Measurements from ENCODE around the gene IL17RB.

The IL17RB gene

GRCh38 chr3:53812434-53812833, 33.9 kb upstream of the IL17RB start:
- no peak overlapping the region for H3K27ac ChIP-seq
- no peaks in the 10 kb centered on the region for H3K27me3 ChIP-seq
- TF ChIP-seq Cebpa-rat (IDR thresholded peaks at IDR 0.05): no peak
- no peaks in the 10 kb centered on the region for H3K36me3 ChIP-seq
- H3K9ac ChIP-seq: no peak overlapping the region
- H3K4me3 ChIP-seq: no peak overlapping the region
- H3K4me2 ChIP-seq: no peak overlapping the region
- H3K4me1 ChIP-seq: peaks cover 5% of the 10 kb centered on the region; the same call in 1 of the 2 replicates
- no peaks in the 10 kb centered on the region for H3K9me3 ChIP-seq
- H4K20me1 ChIP-seq: no peaks in the 10 kb centered on the region

- Histone ChIP-seq H3K27ac (no peak overlapping the region), H3K4me3 (no peak overlapping the region), H3K9ac (no peak overlapping the region), H3K4me1 (peaks cover 5% of the 10 kb centered on the region; the same call in 1 of the 2 replicates), H3K9me3 (no peaks in the 10 kb centered on the region), H4K20me1 (no peaks in the 10 kb centered on the region), H3K36me3 (no peaks in the 10 kb centered on the region), H3K27me3 (no peaks in the 10 kb centered on the region), H3K4me2 (no peak overlapping the region)
- TF ChIP-seq Cebpa-rat (IDR thresholded peaks at IDR 0.05): no peak
These were observed 33.1 kb upstream of the IL17RB start for GRCh38 chr3:53813229-53813628.

DNA sequence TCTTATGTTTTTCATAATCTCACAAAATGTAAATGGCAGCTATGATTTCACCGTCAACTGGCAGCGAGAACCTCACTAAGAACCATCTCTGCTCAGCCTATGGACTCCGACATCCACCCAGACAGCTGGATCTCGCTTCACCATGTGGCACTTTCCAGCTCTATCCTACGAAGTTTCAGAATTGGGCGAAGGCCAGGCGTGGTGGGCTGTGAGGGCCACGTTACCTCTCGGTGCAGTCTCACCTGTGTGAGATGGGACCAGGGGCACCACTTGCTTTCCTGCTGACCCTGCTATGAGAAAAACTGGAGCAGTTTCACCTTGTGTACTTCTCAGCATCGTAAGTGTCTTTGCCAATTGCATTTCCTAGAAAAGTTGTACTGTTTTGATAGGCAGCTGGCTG, 32.5 kb upstream of the IL17RB start:
- Histone ChIP-seq H4K20me1 (no peaks in the 10 kb centered on the region), H3K9ac (no peak overlapping the region), H3K4me2 (no peak overlapping the region), H3K27ac (no peak overlapping the region), H3K4me1 (peaks cover 5% of the 10 kb centered on the region; the same call in 1 of the 2 replicates), H3K4me3 (no peak overlapping the region), H3K36me3 (no peaks in the 10 kb centered on the region), H3K27me3 (no peaks in the 10 kb centered on the region), H3K9me3 (no peaks in the 10 kb centered on the region)
- TF ChIP-seq Cebpa-rat (IDR thresholded peaks at IDR 0.05): no peak

- no peak for TF ChIP-seq Cebpa-rat (IDR thresholded peaks at IDR 0.05)
- no peaks in the 10 kb centered on the region for H3K27me3 ChIP-seq
- H3K4me2 ChIP-seq: no peak overlapping the region
These were observed 31.3 kb upstream of the IL17RB start for GRCh38 chr3:53815067-53815466.

GRCh38 chr3:53815651-53816050, 30.7 kb upstream of the IL17RB start:
- no peaks in the 10 kb centered on the region for H3K27me3 ChIP-seq

More at GRCh38 chr3:53815067-53815466, 31.3 kb upstream of the IL17RB start:
- no peak overlapping the region for H3K9ac ChIP-seq
- no peaks in the 10 kb centered on the region for H3K9me3 ChIP-seq
- H3K4me3 ChIP-seq: no peak overlapping the region
- peaks cover 5% of the 10 kb centered on the region; the same call in 1 of the 2 replicates for H3K4me1 ChIP-seq
- H3K27ac ChIP-seq: no peak overlapping the region
- no peaks in the 10 kb centered on the region for H4K20me1 ChIP-seq
- H3K36me3 ChIP-seq: no peaks in the 10 kb centered on the region

GRCh38 chr3:53816425-53816824, 29.9 kb upstream of the IL17RB start:
- H3K4me2 ChIP-seq: no peak overlapping the region
- H3K4me1 ChIP-seq: peaks cover 11% of the 10 kb centered on the region; the same call in 1 of the 2 replicates
- H3K9me3 ChIP-seq: no peaks in the 10 kb centered on the region
- TF ChIP-seq Cebpa-rat (IDR thresholded peaks at IDR 0.05): no peak
- H3K4me3 ChIP-seq: no peak overlapping the region
- H4K20me1 ChIP-seq: no peaks in the 10 kb centered on the region
- no peak overlapping the region for H3K9ac ChIP-seq
- H3K27ac ChIP-seq: no peak overlapping the region
- no peaks in the 10 kb centered on the region for H3K27me3 ChIP-seq
- H3K36me3 ChIP-seq: no peaks in the 10 kb centered on the region

More at GRCh38 chr3:53815651-53816050, 30.7 kb upstream of the IL17RB start:
- H3K4me2 ChIP-seq: no peak overlapping the region
- no peak overlapping the region for H3K27ac ChIP-seq
- no peaks in the 10 kb centered on the region for H3K36me3 ChIP-seq
- no peaks in the 10 kb centered on the region for H4K20me1 ChIP-seq
- no peak for TF ChIP-seq Cebpa-rat (IDR thresholded peaks at IDR 0.05)
- no peak overlapping the region for H3K9ac ChIP-seq
- H3K9me3 ChIP-seq: no peaks in the 10 kb centered on the region
- H3K4me1 ChIP-seq: peaks cover 6% of the 10 kb centered on the region; the same call in 1 of the 2 replicates
- H3K4me3 ChIP-seq: no peak overlapping the region

GRCh38 chr3:53817211-53817610, 29.2 kb upstream of the IL17RB start:
- Histone ChIP-seq H3K4me1 (peaks cover 11% of the 10 kb centered on the region; the same call in 1 of the 2 replicates), H3K4me3 (no peak overlapping the region), H3K27ac (no peak overlapping the region), H3K9ac (no peak overlapping the region), H3K36me3 (no peaks in the 10 kb centered on the region), H3K4me2 (no peak overlapping the region), H3K27me3 (no peaks in the 10 kb centered on the region), H3K9me3 (no peaks in the 10 kb centered on the region), H4K20me1 (no peaks in the 10 kb centered on the region)
- TF ChIP-seq Cebpa-rat (IDR thresholded peaks at IDR 0.05): no peak

DNA sequence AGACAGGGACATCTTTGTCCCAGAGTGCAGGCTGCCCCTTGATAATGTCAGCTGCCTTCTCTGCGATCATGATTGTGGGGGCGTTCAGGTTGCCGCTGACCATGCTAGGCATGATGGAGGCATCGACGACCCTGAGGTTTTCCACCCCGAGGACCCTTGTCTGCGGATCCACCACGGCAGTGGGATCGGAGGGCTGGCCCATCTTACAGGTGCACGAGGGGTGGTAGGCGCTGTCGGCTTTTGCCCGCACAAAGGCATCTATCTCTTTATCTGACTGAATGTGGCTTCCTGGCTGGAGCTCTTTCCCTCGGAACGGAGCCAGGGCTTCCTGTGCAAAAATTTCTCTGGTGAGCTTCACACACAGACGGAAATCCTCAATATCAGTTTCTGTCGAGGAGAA, 28.6 kb upstream of the IL17RB start:
- TF ChIP-seq Cebpa-rat (IDR thresholded peaks at IDR 0.05): no peak
- Histone ChIP-seq H3K4me1 (peaks cover 11% of the 10 kb centered on the region; the same call in 1 of the 2 replicates), H3K27ac (no peak overlapping the region), H3K9ac (no peak overlapping the region), H3K36me3 (no peaks in the 10 kb centered on the region), H3K27me3 (no peaks in the 10 kb centered on the region), H4K20me1 (no peaks in the 10 kb centered on the region), H3K9me3 (no peaks in the 10 kb centered on the region), H3K4me2 (no peak overlapping the region), H3K4me3 (no peak overlapping the region)

DNA sequence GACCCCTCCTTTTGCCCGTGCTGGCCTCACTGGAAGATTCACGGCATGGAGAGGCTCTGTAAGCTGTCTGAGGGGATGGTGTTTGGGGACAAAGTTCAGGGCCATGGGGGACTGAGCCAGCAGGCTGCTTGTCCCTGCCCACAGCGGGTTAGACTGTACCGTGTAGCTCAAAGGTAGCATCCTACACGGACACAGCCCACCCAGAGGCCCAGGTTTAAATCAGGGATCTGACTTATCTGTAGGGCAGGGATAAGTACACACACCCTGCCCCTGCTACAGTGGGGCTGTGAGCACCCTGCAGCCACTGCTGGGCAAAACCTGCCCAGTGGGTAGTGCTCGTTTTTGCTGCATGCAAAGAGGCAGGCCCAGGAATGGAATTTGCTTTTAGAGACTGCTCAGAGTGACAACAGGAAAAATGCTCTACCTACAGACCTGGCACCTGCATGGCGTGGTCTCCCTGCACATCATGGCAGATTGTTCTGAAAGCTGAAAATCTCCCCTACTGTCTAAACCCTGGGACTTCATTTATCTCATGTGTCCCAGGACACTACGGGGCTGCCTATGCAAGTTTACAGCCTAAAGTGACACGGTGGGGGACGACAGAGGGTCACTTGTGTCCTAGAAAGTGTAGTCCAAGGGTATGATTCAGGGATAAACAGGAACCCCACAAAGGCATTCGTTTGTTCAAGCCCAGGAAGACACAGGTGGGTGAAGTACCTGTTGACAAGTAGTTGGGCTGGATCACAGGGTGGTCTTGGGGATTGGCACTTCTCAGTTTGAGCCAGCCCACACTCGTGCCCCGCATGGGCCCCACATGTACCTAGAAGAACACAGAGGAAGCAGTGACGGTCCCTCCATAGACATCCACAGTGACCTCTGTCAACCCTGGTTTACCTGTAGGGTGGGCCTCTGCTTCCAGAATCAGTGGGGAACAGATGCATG, 27.9 kb upstream of the IL17RB start:
- no peaks in the 10 kb centered on the region for H3K9me3 ChIP-seq
- H3K9ac ChIP-seq: no peak overlapping the region
- no peaks in the 10 kb centered on the region for H3K27me3 ChIP-seq
- peaks cover 11% of the 10 kb centered on the region; the same call in 1 of the 2 replicates for H3K4me1 ChIP-seq
- TF ChIP-seq Cebpa-rat (IDR thresholded peaks at IDR 0.05): no peak
- no peak overlapping the region for H3K4me3 ChIP-seq
- H3K4me2 ChIP-seq: no peak overlapping the region
- H3K36me3 ChIP-seq: no peaks in the 10 kb centered on the region
- no peak overlapping the region for H3K27ac ChIP-seq
- H4K20me1 ChIP-seq: no peaks in the 10 kb centered on the region

DNA sequence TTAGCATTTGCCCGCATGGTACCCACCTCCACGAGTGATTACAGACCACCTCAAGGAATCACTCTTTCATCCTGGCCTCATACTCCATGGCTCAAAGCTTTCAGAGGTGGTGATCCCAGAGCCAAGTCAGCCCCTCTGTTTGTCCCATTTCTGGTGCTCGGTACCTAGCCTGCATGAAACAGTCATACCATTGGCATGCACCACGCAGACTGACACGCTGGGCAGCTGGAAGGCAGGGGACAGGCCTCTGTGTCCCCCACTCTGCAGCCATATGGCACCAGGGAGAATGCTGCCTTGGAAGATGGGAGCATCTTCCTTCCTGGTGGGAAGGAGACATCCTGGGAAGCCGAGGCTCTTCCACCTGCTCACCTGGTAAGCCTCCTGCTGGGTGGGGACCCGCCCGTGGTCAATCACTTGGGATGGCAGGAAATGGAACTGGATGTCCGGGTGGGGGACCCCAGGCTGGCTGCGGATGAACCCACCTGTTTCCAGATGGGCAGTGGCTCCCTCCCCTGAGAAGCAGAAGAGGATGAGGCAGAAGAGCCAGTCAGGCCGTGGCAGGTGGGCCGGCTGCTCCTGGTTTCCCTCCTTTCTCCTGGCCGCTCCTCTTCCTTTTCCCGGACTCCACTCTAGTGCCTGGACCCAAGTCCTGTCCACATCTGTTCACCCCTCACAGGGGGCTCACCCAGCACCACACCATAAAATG, 27.1 kb upstream of the IL17RB start:
- H3K4me3 ChIP-seq: no peak overlapping the region
- no peak overlapping the region for H3K9ac ChIP-seq
- no peaks in the 10 kb centered on the region for H3K27me3 ChIP-seq
- H3K4me1 ChIP-seq: peaks cover 9% of the 10 kb centered on the region; the same call in 1 of the 2 replicates
- no peak overlapping the region for H3K27ac ChIP-seq
- no peaks in the 10 kb centered on the region for H3K9me3 ChIP-seq
- H3K4me2 ChIP-seq: no peak overlapping the region
- no peaks in the 10 kb centered on the region for H3K36me3 ChIP-seq
- H4K20me1 ChIP-seq: no peaks in the 10 kb centered on the region
- TF ChIP-seq Cebpa-rat (IDR thresholded peaks at IDR 0.05): no peak

All from BLaER1 (cell line).